DMS79 (cell line): ENCODE results near the gene PIF1.
A peak's percentile ranks its signal among the peaks of the same experiment; 100 is the strongest.

Source experiments
- DNase-seq: peaks from one replicate; lab custom pipeline; 2025; lab: John Stamatoyannopoulos, UW

PIF1 gene

GRCh38 chr15:64825431-64826294 is at the start of gene PIF1:
TSS of gene PIF1 (minus strand) at chr15:64825647. CDS start at chr15:64824335, 1,312 bp downstream.
- peak; percentile 85 for DNase-seq

- DNase-seq: no peak
Measured at GRCh38 chr15:64870353-64870752, 44.9 kb upstream of the PIF1 start.

- no peak for DNase-seq
Measured at GRCh38 chr15:64869501-64869900, 44.1 kb upstream of the PIF1 start.

- no peak for DNase-seq
Measured at GRCh38 chr15:64865998-64866520, 40.6 kb upstream of the PIF1 start.

GRCh38 chr15:64865126-64865997 is 39.9 kb upstream of the PIF1 start:
- no peak for DNase-seq

GRCh38 chr15:64864068-64864467 is 38.6 kb upstream of the PIF1 start:
- no peak for DNase-seq

GRCh38 chr15:64862408-64862807 is 37.0 kb upstream of the PIF1 start:
- DNase-seq: no peak

- DNase-seq: no peak
Measured at GRCh38 chr15:64861960-64862359, 36.5 kb upstream of the PIF1 start.

GRCh38 chr15:64861331-64861730 is 35.9 kb upstream of the PIF1 start:
- DNase-seq: no peak

- no peak for DNase-seq
Measured at GRCh38 chr15:64859226-64859625, 33.8 kb upstream of the PIF1 start.

- no peak for DNase-seq
Measured at GRCh38 chr15:64858021-64858575, 32.7 kb upstream of the PIF1 start.

GRCh38 chr15:64857421-64857820 is 32.0 kb upstream of the PIF1 start:
- DNase-seq: no peak

GRCh38 chr15:64856429-64857145 is 31.1 kb upstream of the PIF1 start:
- DNase-seq: no peak

- no peak for DNase-seq
Measured at GRCh38 chr15:64855205-64855975, 29.9 kb upstream of the PIF1 start.

GRCh38 chr15:64854526-64854925 is 29.1 kb upstream of the PIF1 start:
- DNase-seq: no peak

GRCh38 chr15:64854041-64854440 is 28.6 kb upstream of the PIF1 start:
- no peak for DNase-seq

GRCh38 chr15:64851503-64851840 is 26.0 kb upstream of the PIF1 start:
- DNase-seq: no peak

- no peak for DNase-seq
Measured at GRCh38 chr15:64850778-64851502, 25.5 kb upstream of the PIF1 start.

- DNase-seq: no peak
Measured at GRCh38 chr15:64847876-64848716, 22.6 kb upstream of the PIF1 start.
